NCI-H2196 treated with DMSO at 0.1 percent for 48 hours (cell line): ENCODE results near the gene GALK1.
"Not testable (repeated sequence)": the region's sequence is repeated elsewhere in the genome, so short reads cannot be mapped to it uniquely, and the experiment has no call there.

Source experiments
- DNase-seq: peaks from one replicate; lab custom pipeline; 2025; ENCODE audit not compliant: unreplicated experiment; lab: John Stamatoyannopoulos, UW

Gene GALK1

DNA sequence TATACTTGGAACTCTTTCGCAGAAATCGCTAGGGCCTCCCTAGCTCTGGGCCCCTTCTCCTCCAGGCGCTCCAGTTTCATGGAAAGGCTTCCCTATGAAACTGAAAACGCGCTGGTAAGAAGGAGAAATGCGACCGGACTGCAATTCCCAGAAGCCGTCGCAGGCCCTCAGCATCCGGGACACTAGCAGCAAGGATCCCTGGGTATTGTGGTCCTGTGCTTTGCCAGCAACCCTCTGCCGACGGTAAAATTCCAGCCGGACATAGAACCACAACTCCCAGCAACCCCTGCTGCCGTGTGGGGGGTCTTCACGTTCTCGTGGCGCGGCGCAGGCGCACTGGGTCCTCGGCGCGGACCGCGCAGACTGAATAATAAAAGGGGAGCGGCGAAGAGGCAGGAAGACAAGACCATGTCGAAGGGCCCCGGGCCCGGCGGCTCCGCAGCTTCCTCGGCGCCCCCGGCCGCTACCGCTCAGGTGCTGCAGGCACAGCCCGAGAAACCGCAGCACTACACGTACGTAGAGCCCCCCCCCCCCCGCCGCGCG is 19.6 kb upstream of the GALK1 start, which contains the start of gene UNK:
Gene UNK, plus strand, starts transcription at position 334 of the 543 bp plus-strand sequence. Its CDS starts 75 bp downstream, at position 409.
- DNase-seq, result peak; percentile 100

DNA sequence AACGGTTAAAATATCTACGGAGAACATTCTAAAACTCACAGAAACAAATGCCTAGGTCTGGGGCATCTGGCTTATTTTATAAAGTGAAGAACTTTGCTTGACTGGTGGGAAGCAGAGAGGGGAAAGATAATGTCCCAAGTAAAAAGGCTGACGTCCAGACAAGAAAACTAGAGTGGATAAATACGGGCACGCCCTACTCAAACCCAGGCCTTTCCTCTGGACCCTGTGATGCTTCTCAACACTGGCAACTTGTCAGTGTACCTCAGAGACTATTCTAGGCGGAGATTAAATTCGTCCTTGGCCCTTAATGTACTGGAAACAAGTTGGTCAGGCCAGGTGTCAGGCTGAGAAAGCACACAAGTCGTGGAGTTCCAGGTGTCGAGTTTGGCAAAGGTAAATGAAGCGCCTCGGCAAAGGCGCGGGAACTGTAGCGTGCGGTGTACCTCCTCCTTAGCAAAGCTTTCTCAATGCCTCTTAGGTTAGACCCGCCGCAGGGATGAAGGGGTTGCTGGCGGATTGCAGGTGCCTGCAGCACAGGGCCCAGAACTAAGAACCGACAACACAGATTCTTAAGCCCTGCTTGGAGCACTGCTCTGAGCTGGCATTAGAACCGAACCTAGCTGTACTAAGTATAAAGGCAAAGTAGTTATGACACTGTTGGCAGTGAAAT is 18.9 kb upstream of the GALK1 start:
- DNase-seq, result peak; percentile 78

DNA sequence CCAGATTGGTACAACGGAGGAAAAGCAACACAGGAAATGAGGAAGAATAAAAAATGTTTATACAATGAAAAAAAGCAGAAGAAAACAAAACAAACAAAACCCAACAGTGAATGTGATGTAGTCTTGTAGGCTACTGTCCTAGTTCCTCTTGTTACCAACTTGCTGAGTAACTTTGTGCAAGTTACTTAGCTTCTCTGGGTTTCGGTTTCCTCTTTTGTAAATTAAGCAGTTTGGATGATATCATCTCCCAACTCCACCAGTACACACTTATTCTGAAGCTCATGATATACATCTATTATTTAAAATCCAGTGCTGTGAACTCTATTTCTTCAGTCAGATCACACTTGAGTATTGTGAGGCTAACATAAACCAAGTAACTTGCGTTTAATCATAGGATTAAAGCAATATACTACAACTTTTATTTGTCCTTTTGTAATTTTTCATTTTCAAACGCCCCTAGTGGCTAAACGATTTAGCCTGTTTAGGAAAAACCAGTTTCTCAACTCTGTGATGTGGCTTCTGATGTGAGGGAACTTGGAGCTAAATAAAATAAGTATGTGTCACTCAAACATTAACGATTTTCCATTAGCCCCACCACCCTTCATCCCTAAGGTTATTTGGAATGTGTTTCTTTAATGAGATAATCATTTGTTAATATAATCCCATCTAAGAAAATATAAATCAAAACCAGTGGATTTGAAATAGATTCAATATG is 18.2 kb upstream of the GALK1 start:
- DNase-seq, result peak; percentile 68

DNA sequence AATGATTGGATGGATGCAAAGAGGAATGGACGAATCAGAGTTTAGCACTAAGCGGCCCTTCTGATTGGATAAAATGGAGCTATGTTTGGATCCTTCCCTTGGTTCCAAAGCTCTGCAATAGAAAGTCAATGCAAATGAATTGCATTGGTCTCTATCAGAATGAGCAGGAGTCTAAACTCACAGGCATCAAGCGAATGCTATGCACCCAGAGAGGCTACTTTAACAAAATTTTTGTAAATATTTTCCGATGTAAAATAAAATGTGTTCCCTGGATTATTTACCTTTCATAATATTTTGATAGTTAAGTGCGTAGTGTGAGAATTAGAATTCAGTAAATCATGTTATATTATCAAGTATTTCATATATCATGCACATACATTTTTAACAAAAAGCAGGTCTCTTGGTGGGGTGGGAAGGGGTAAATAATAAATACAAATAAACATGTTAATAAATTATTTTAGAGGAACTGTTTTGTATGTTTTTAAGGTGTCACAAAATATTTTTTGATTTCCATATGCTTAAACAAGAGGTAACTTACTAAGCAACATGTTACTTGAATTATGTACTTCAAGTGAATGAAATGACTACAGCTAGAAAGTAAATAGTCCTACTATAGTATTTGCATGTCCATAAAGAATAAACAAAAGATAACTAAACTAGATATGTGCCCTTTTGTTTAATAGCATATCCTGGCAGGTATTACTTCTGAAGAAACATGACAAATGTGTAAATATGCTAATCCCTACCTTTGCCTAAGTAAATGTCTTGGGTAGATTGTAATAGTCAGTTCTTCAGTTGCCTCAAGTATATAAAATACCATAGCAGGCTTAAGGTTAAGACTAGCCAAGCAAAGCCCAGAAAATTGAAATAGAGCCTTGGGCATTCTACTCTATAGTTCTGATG is 15.2 kb upstream of the GALK1 start:
- no peak for DNase-seq

DNA sequence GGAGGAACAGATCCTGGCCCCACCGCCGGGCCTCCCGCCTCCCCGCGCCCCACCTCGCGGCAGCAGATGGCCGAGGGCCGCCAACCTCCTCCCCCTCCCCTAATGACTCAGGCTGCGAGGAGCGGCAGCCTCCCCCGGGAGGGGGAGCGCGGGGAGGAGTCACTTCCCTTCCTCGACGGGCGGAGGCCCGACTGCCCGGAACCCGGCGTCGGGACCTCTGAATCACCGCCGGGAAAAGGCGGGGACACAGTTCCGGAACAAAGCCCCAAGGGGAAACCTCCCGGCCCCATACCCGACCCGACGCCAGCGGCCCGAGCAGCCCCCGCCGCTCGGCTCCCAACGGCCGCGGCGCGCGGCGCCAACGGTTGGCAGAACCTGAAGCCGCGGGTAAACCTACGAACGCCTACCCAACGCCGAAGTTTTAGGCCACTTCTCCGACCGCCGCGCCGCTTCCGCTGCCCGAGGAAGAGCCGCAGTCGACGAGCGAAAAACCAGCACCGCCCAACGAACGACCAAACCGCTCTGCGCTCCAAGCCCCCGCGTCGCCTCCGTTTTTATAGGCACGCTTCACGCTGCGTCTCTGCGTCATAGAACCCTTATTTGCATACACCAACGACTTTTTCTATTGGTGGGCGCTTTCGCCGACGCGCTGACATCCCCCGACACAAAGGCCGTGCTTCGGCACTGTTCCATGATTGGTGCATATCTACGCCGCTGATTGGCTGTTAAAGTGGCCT is 14.4 kb upstream of the GALK1 start:
- peak; percentile 100 for DNase-seq

DNA sequence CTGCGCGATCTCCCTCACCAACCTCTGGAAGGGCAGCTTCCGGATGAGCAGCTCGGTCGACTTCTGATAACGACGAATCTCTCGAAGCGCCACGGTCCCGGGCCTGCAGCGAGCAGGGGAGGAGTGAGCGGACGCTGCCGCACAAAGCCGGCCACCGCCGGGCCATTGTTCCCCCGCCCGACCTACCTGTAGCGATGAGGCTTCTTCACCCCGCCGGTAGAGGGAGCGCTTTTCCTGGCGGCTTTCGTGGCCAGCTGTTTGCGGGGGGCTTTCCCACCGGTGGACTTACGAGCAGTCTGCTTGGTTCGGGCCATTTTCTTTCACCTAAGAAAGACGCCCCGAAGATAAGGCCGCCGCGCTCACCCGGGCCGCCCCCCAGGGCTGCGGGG is 13.9 kb upstream of the GALK1 start:
- DNase-seq, result no peak

DNA sequence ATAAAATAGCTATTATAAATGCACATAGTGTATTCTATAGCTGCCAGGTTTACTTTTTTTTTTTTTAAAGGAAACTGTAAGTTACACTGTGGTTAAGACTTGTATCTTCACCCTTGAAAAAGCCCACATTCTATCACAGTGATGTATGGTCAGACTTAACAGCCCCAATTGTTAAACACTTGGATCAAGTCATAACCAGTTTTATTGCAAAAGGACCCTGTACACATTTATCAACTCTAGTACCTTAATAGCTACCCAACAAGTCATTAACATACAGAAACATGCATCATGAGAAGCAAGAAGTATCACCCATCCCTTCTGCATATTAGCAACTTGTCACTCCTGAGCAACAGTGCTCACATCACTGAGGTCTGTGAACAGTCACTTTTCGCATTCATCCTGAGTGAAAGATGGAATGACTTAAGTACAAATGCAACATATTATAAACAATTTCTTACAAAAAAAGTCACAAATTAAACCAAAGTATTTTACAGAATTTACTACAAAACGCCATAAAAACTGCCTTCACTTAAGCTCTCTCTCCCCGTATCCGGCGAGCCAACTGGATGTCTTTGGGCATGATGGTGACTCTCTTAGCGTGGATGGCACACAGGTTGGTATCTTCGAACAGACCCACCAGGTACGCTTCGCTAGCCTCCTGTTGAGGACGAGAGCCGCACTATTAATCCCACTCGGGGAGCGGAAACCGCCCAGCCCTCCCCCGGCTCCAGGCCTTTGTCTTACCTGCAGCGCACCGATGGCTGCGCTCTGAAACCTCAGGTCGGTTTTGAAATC is 13.3 kb upstream of the GALK1 start:
- DNase-seq, result not testable (repeated sequence)

DNA sequence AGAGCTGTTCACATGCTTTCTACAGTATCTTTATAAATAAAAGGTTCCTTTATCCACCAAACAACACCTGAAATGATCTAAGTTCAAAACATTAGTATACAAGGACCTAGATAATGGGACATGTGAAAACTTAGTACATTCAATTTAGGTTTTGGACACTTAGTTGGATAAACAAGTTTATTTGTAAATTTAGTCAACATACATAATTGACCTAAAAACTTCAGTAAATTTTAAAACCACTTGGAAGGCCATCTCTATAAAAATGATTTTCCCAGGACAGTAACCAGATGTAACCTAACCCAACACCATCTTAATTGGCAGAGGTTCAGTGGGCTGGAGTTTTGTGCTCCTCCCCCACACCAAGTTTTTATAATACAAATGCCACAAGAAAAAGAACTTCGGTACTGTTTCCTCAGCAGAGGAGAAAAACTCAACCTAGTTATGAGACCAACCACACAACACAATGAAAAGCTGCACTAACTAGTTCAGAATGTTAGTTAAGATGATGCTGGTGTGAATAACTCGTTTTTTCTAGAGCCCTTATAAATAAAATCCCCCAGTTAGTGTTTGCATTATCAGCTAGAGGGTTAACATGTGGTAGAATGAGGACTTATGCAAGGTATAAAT is 12.4 kb upstream of the GALK1 start:
- no peak for DNase-seq

DNA sequence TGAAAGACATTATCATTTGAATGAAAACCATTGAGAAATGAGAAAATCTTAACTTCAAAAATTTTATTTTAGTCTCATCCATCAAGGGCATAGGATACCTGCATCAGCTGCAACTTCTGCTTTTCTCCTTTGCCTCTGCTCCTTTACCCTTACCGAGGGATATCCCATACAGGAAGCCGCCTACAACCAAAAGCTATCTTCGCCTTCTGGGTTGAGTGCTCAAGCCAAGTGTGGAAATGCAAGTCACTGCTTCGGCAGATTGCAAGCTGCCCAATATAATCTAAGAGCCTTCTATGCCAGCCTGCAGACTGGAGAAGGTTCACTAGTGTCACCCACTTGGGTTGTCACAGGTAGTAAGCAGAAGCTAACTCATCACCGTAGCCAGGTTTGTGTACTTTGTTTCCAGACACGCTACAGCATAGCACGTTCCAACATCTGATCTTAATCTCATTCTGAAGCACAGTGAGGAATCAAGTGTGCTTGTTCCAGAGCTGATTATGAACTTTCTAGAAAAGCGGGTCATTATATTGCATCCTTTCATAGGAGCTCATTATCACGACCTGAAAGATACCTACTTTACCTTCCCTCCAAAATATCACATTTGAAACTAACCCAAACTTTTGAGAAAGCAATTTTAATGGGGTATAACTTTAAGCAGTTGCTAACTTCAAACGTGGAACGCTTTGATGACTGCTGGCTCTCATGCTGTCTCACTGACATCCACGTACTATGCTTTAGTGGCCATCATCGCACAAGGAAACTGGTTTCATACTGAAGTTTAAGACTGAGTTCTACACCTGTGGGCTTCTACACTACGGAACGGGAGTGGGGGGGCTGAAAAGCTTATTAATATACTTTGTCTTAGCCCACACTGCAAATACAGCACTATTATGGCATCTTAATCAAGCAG is 11.6 kb upstream of the GALK1 start:
- no peak for DNase-seq

DNA sequence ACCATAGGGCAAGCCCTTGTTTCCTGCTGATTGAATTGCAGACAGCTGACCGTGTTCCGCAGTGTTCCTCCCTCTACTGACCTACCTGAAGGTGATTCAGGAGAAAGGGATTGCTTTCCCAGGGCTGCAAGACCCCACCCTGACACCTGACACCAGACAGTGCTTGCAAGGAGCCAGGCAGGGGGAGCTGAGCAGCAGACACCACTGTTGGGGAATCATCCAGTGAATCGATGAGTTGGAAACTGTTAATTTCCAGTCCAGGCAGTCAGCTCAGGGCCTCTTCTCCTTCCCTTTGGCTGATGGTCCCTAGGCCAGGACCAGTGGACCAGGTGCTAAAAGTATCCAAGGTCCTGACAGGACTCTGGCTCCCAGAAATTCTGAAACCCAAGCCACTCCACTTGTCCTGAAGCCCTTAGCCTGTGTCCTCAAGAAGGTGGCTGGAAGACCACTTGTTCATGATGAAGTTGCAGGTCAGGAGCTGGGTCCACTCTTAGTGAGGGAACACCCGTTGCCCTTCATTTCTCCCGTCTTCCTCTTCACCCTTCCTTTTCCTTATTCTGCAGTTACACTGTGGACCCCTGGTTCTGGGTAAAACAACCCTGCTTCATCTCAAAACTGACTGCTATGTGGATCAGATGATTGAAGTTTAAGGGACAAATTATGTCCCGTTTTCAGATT is 10.1 kb upstream of the GALK1 start:
- no peak for DNase-seq

DNA sequence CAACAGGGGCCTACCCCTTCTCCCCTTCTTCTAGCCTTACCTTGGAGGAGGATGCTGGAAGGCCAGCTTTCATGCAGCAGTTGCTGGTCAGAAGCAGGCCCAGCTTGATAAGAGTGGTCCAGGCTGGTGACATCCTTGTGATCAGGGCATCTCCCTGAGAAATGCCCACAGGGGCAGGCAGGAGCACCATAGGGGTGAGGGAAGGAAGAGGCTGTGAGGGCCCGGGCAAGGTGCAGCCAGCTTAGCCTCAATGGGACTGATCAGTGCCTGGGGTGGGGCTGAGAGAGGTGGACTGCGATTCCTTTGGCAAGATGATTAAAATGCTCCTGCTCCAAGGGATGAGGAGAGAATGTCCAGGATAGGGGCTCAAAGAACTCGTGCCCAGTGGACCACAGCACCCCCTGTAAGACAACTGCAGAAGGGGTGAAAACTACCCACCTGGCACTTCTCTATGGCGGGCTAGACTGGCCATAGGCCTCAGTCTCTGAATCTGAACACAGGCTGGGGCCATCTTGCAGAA is 9.5 kb upstream of the GALK1 start:
- no peak for DNase-seq

DNA sequence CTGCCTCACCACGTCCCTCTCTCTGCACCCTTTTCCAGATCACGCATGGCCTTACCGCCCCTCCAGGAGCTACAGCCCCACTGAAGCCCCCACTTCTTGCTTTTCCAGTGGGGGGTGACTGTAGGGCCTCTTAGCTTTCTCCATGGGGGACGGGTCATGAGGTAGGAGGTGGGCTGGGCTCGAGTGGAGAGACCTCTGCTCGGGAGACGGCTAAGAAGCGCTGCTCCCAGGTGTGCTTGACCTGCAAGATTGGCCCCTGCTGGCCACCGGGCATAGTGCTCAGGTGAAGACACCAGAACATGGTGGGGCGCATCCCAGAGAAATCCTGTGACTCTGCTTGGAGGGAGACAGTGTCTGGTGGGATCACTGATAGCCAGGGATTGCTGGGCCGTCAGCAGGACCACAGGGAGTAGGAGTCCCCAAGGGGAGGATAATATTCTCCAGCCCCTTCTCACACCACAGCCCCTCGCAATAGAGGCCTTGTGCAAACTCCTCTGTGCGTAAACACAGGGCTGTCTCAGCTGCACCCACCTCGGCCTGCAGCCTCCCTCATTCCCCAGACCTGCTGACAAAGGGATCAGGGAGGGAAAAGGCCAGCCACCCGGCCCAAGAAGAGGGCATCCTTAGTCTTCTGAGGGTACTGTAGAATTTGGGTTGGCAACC is 8.9 kb upstream of the GALK1 start:
- no peak for DNase-seq

DNA sequence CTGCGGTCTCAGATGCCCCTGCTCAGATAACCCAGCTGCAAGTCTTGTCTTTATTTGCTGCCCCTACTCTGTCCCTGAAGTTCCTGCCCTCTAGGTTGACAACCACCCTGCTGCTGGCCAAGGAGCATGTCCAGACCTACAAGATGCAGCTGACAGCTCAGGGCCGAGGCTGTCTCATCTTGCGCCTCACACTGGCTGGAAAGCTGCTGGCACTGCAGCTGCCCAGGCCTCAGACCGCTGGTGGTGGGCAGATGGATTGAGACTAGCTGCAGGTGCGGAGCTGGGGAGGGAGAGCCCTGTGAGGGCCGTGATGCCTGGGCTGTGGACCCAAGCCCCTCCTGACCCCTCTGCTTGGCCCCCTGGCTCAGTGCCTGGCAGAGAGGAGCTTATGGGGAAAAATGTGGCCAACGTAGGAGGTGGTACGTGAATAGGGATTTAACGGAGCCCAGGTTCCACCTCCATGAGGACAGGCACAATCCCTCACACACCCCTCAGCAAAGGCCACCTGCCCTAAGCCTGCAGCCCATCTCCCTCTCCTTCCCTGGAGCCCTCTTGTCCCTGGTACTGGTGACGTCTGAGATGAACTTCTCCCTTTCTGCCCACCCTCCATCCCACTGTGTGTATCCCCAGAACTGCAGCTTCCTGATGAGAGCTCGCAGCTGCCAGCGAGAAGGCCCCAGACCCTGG is 8.3 kb upstream of the GALK1 start:
- no peak for DNase-seq

DNA sequence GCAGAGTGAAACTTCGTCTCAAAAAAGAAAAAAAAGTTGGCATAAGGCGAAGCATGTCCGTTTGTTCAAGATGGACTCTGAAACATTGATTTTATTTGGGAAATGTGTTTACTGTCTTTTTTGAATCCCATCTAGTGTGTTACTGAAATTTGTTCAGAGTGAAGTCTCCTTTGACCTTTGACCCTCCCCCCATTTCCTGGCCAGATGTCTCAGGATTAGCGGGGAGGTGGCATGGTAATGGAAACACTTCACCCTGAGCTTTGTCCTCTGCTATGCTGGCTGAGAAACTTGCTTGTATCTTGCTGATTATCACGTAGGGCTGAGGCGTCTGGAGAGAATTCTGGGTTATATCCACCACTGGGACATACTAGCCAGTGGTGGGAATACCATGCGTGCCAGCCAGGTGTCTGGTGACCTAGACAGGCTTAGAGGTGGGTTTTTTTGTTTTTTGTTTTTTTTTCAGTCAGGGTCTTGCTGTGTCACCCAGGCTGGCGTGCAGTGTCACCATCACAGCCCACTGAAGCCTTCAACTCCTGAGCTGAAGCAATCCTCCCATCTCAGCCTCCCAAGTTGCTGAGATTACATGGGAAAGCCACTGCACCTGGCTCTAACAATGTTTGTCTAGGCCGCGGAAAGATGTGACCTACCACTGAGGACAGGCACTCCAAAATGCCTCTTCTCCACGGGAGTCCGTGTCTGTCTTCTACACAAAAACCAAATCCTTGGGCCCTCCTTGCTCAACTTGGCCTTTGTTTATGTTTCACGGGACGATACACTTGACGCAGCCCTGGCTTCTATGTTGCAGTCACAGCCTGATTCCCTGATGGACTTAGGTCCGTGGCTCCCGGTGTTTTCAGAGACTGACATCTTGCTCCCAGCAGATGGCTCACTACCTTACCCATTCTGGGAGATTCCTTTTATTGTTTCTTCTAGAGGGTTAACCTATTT is 6.6 kb upstream of the GALK1 start:
- DNase-seq, result no peak

DNA sequence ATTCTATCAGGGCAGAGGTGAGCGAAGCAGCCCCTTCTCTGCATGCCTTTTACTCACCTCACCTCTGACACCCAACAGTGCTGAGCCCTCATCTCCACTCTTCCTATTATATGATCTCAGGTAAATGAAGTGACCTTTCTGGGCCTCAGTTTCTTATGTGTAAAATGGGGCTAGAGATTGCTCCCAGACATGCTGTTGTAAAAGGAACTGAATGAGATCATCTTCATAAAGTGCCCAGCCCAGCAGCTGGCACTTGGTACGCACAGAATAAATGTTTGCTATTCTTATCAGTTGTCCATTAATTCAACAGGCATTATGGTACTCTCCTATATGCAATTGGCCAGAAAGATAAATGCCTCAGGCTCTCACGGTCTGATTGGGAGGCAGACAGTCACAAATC is 4.5 kb upstream of the GALK1 start:
- peak; percentile 75 for DNase-seq
